ENCODE results near the gene PIWIL1.

GRCh38 chr12:130364578-130364977 is 26.9 kb downstream of the PIWIL1 start:
- TF ChIP-seq CTCF (IDR thresholded peaks at IDR 0.05) (no peak), POLR2A (IDR thresholded peaks at IDR 0.05) (no peak)
